Measurements from ENCODE around the gene AFP.
"Not testable (repeated sequence)": the region's sequence is repeated elsewhere in the genome, so short reads cannot be mapped to it uniquely, and the experiment has no call there.

AFP gene

GRCh38 chr4:73435984-73436383, at the start of gene AFP:
TSS of gene AFP (plus strand) at chr4:73436221. CDS start at chr4:73436263, 42 bp downstream.
- no peak for DNase-seq

- no peak for DNase-seq
Observed at GRCh38 chr4:73387552-73387951, 48.5 kb upstream of the AFP start.

GRCh38 chr4:73388887-73389286, 47.1 kb upstream of the AFP start:
- no peak for DNase-seq

- not testable (repeated sequence) for DNase-seq
Observed at GRCh38 chr4:73389663-73390062, 46.4 kb upstream of the AFP start.

GRCh38 chr4:73391774-73392173, 44.2 kb upstream of the AFP start:
- DNase-seq, result no peak

GRCh38 chr4:73392936-73393335, 43.1 kb upstream of the AFP start:
- DNase-seq, result no peak

GRCh38 chr4:73396304-73396703, 39.7 kb upstream of the AFP start:
- no peak for DNase-seq

- DNase-seq, result no peak
Observed at GRCh38 chr4:73396993-73397972, 38.7 kb upstream of the AFP start.

GRCh38 chr4:73401412-73401811, 34.6 kb upstream of the AFP start:
- no peak for DNase-seq

GRCh38 chr4:73404042-73404441, 32.0 kb upstream of the AFP start, which contains the start of gene ALB:
TSS of gene ALB (plus strand) at chr4:73404287. CDS start at chr4:73404328, 41 bp downstream.
- no peak for DNase-seq

- DNase-seq, result no peak
Observed at GRCh38 chr4:73404457-73404856, 31.6 kb upstream of the AFP start.

- no peak for DNase-seq
Observed at GRCh38 chr4:73405138-73405537, 30.9 kb upstream of the AFP start.

GRCh38 chr4:73406548-73406875, 29.5 kb upstream of the AFP start:
- DNase-seq, result no peak

- DNase-seq, result no peak
Observed at GRCh38 chr4:73407227-73407673, 28.8 kb upstream of the AFP start.

GRCh38 chr4:73408181-73408867, 27.7 kb upstream of the AFP start:
- DNase-seq, result no peak

GRCh38 chr4:73409012-73409862, 26.8 kb upstream of the AFP start:
- DNase-seq, result no peak

- no peak for DNase-seq
Observed at GRCh38 chr4:73409978-73410548, 26.0 kb upstream of the AFP start.

- DNase-seq, result no peak
Observed at GRCh38 chr4:73410916-73411730, 24.9 kb upstream of the AFP start.

- DNase-seq, result no peak
Observed at GRCh38 chr4:73411731-73412414, 24.1 kb upstream of the AFP start.

GRCh38 chr4:73413294-73413755, 22.7 kb upstream of the AFP start:
- DNase-seq, result no peak

GRCh38 chr4:73414936-73415271, 21.1 kb upstream of the AFP start:
- DNase-seq, result no peak
